GM12801 (cell line): ENCODE data around the gene SSC5D.

Source experiments
- CTCF ChIP-seq: IDR thresholded peaks from one replicate; pipeline ENCODE4 v1.5.1; 2011; ENCODE audit warnings: control low read depth; ENCODE audit not compliant: insufficient read length; ENCODE audit errors: extremely low read depth

Gene SSC5D

GRCh38 chr19:55457683-55458457, 30.4 kb upstream of the SSC5D start:
- TF ChIP-seq CTCF = no peak

GRCh38 chr19:55459551-55459949, 28.7 kb upstream of the SSC5D start:
- no peak for TF ChIP-seq CTCF

GRCh38 chr19:55459950-55460657, 28.1 kb upstream of the SSC5D start:
- TF ChIP-seq CTCF = no peak

- no peak for TF ChIP-seq CTCF
Measured at GRCh38 chr19:55460670-55461258, 27.5 kb upstream of the SSC5D start.

GRCh38 chr19:55461259-55461973, 26.8 kb upstream of the SSC5D start, which contains the start of gene ISOC2:
TSS of gene ISOC2 (minus strand) at chr19:55461642. CDS start at chr19:55456486, 5,156 bp downstream.
- no peak for TF ChIP-seq CTCF

- no peak for TF ChIP-seq CTCF
Measured at GRCh38 chr19:55461974-55462626, 26.1 kb upstream of the SSC5D start.
